DMS114 treated with DMSO at 0.1 percent for 48 hours (cell line): ENCODE measurements around the gene NLE1.

Experiments used
- DNase-seq: peaks from one replicate; lab custom pipeline; 2025; ENCODE audit not compliant: unreplicated experiment; lab: John Stamatoyannopoulos, UW

NLE1 gene

DNA sequence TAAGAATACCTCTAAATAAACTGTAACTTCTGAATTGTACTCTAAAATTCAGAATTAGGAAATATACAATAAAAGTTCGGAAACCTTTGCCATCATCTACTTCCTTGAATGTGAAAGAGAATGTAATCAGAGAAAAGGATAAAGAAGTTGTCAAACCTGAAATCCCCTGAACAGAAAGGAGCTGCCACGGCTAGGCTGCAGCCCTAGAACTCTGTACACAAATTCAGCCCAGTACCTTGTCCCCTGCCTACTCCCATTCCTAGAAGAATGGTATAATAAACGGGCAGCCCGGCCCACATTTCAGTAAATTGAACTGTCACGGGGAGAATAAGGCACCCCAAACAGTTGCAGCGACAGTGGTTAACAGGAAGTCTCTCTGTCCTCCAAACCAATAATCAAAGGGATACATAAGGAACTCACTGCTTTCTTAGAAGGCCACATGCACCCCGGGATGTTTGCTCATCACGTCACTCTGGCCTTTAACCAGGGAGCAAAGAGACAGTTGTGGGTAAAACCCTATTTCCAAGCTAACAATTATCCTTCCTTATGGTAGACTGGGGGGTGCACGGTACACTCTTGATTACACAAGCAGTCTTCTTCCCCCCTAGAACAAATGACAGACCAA is 54.3 kb downstream of the NLE1 start:
- DNase-seq: no peak

DNA sequence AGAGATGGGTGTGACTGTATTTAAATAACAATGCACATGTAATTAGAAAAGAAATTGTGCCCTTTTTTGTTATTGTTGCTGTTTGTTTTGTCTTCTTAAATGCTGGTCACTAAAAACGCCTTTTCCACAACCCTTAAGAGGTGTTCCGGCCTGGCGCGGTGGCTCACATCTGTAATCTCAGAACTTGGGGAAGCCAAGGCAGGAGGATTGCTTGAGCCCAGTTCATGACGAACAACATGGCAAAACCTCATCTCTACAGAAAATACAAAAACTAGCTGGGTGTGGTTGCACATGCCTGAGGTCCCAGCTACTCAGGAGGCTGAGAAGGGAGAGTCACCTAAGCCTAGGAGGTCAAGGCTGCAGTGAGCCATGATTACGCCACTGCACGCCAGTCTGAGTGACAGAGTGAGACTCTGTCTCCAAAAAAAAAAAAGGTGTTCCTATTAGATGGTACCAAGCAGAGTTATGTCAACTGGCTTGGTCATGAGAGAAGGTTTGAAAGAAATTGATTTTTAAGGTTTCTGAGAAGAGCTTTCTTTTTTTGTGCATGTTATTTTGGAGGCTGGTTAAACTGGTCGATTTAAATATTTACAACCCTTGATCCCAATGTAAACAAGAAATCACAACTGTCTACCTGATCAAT is 55.1 kb downstream of the NLE1 start:
- DNase-seq: no peak

DNA sequence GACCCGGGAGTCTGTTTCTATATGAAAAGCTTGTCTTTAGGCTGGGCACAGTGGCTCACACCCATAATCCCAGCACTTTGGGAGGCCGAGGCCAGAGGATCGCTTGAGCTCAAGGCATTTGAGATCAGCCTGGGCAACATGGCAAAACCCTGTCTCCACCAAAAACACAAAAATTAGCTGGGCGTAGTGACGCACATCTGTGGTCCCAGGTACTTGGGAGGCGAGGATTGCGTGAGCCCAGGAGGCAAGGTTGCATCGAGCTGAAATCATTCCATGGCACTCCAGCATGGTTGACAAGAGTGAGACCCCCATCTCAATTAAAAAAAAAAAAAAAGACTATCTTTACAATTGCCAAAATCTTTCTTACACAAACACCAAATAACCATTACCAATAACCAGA is 55.9 kb downstream of the NLE1 start:
- no peak for DNase-seq

DNA sequence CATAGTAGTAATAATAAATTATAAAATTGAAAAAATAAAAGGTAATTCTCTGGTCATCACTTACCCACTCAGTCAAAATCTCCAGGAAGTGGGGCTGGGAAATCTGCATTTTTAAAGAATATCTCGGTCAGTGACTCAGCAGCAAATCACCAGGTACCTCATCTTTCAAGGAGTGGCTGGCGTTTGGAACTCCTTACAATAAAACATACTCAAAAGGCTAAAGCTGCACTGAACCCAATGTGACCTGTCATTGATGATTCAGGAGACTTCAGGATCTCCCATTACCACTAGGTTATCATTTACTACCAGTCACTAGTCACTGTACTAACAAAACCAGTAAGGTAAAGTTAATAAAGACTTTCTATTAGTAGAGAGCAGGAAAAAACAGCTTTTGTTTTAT is 57.1 kb downstream of the NLE1 start:
- no peak for DNase-seq

DNA sequence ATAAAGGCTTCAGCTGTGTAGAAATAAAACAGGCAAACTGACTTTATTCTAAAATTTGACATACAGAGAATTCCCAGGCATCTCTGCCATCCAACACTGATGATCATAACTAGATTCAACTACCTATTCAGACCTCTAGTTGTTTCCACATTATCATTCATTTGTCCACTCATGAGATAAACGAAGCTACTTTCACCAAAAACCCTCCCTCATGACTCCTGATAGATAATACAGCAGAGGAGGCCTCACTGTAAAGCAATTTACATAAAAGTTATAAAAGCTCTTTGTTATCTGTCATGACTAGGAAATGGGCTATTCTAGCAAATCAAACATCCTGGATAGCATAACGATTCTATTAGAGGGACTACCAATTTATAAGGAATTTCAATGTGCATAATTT is 59.0 kb downstream of the NLE1 start:
- DNase-seq: no peak

DNA sequence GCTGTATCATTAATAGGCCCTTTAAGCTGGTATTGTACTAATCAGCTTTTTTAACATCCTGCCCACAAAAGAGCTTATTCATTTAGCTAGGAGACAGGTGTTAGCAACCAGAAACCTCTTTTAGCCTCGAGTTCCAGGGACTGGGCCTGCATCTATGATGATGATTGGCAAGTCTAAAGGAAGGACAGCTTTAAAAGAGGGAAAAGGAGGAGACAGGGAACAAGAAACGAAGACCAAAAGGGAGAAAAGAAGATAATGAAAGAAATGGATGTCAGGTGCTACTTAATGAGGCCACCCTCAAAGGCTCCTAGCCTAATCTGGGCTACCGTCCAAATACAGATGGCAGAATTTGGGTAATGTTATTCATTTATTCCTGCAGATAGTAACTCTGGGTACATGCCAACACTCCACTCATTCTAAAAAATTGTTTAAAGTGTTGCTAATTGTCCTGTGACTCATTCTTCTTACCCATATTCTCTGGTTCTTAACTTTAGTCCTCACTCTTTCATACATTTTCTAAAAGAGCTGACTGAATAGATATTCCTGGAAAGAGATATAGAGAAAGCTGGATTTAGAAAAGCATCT is 59.9 kb downstream of the NLE1 start:
- no peak for DNase-seq

DNA sequence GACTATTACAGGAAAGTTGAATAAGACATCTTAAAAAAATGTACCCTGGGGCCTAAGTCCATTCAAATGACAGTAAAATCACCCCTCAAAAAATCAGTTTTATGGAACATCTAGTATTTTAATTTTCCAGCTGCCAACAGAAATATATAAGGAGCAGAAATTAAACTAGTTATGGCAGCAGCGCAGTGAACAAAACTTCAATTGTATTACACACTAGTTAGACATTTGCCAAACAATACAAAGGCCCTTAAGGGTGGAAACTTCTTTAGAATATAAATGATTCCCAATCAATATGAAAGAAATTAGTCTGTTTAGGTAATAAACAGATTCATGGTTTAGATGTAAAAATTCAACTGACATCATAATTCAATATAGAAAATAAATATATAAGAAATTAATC is 60.5 kb downstream of the NLE1 start:
- DNase-seq: no peak

DNA sequence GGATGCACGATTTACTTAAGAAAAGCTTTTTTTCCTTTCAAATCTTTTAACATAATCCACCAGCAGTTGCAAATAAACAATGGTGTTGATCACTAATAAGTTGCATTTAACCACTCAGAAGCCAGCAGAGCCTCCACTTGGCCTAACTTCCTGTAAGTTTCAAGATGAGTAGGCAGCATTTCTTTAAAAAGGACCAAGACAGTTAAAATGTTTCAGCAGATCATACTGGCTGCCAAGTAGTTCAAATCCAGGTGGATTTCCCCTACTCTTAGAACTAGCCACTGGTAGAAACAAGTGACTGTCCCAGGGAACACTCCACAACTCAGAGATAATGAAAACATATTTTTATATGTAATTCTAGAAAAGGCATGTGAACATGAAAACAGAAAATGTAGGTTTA is 61.6 kb downstream of the NLE1 start:
- no peak for DNase-seq

DNA sequence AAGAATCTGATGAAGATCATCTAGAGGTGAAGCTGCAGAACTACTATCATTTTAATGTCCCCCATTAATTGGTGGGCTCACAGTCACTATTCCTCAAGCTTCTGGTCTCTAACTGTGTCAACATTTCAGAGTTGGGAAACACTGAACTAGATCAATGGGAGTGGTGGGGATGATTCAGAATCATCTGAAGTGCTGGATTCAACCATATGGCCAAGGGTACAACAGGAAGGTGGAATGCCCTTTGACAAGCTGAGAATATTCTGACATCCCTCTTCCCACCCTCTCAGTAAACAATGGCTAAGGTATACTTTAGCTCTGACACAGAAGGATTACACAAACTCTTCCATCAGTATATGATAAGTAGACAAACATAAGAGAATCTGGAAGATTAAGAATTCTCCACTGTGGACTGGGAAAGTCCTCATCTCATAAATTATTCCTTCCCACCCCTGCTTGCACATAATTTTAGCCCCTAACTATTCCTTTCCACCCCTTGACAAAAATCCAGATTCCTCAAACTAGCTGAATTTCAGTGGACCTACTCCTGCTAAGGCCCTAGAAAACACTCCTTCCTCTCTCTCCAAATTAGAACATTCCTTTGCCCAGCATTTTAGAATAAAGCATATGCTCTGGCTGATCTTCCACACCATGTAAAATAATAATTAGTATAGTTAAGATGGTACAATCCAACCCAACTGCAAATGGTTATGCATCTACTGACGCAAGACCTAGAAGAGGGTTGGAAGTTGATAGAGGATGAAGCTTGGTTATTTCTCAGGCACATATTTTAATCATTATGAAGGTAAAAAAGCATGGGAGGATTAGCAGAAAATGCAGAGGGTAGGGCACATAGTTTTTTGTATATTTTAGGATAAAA is 62.3 kb downstream of the NLE1 start:
- DNase-seq: no peak
